HG03571 (cell line): Measurements from ENCODE around the gene RIOK1.
"Not testable (repeated sequence)": the region's sequence is repeated elsewhere in the genome, so short reads cannot be mapped to it uniquely, and the experiment has no call there.

Experiments used
- ATAC-seq: cut with Tn5 transposase; IDR thresholded peaks from one replicate; pipeline ENCODE4 v1.9.1; 2021; ENCODE audit not compliant: unreplicated experiment

Gene RIOK1

DNA sequence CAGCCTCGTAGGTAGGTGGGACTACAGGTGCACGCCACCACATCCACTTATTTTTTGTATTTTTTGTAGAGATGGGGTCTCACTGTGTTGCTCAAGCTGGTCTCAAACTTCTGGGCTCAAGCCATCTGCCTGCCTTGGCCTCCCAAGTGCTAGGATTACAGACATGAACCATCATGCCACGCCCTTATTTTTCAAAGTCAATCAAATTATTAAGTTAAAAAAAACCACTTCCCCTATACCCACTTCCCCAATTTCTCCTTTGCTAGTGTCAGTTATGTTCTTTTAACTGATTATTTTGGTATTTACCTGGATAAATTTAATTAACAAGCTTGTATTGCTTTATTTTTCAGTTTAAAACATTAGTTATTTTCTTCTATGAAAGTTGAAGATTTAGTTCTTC, 49.6 kb downstream of the RIOK1 start:
- no peak for ATAC-seq

DNA sequence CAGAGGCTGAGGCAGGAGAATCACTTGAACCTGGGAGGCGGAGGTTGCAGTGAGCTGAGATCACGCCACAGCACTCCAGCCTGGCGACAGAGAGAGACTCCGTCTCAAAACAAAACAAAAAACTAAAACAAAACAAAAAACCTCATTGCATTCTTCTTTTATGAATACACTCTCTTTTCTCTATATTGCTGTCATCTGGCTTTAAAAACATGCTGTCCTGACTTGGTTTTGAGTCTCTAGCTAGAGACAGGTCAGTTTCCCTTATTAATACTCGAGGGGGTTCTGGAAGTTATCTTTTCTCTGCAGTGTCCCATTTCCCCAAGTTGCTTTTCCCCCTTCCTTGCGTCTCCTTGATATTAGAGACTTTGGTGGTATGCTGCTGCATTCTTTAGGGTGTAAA, 50.9 kb downstream of the RIOK1 start:
- no peak for ATAC-seq

DNA sequence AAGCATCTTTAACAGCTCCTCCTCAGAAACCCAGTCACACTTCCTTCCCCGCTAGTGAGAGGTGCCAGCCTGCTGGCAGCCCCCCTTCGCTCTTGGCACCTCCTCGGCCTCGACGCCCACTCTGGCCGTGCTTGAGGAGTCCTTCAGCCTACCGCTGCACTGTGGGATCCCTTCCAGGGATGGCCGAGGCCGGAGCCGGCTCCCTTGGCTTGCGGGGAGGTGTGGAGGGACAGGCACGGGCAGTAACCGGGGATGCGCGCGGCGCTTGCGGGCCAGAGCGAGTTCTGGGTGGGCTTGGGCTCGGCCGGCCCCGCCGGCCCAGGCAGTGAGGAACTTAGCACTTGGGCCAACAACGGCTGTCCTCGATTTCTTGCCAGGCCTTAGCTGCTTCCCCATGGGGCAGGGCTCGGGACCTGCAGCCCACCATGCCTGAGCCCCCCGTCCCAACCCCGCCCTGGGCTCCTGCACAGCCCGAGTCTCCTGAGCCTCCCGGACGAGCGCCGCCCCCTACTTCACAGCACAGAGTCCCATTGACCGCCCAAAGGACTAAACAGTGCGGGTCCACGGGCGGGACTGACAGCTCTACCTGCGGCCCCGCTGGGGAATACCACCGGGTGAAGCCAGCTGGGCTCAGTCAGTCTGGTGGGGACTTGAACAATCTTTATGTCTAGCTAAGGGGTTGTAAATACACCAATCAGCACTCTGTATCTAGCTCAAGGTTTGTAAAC, 51.6 kb downstream of the RIOK1 start:
- no peak for ATAC-seq

DNA sequence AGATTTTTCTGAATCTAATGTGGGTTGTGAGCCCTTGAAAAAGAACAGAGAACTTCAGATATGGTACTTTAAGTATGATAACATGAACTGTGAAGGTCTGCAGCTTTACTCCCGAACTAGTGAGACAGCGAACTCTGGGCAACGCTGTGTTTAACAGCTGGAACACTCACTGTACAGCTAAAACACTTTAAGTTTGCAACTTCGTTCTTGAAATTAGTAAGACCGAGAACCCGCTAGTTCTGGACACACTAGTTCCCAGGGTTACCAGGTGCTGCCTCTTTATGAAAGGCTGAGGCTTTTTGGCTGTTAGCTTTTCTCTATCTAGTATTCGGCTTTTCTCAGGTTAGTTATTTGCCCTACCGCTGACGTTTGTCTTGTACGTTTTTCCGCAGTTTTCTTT, 52.9 kb downstream of the RIOK1 start:
- ATAC-seq: no peak

DNA sequence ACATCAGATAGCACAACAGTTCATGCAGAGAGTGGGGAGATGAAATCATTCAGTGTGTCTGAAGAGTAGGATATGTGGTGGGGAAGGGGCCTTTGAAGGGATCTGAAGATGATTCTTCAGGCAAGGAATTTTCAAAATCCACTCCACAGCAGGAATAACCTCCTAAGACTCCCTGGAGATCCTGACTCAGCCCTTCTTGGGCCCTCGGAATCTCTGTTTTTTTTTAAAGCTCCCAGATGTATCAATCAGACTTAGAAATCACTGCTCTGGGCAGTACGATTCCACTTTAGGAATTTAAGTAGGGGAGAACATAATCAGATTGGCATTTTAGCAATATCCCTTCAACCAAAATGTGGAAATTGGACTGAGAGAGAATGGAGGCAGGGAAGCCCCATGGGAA, 55.5 kb downstream of the RIOK1 start:
- no peak for ATAC-seq

DNA sequence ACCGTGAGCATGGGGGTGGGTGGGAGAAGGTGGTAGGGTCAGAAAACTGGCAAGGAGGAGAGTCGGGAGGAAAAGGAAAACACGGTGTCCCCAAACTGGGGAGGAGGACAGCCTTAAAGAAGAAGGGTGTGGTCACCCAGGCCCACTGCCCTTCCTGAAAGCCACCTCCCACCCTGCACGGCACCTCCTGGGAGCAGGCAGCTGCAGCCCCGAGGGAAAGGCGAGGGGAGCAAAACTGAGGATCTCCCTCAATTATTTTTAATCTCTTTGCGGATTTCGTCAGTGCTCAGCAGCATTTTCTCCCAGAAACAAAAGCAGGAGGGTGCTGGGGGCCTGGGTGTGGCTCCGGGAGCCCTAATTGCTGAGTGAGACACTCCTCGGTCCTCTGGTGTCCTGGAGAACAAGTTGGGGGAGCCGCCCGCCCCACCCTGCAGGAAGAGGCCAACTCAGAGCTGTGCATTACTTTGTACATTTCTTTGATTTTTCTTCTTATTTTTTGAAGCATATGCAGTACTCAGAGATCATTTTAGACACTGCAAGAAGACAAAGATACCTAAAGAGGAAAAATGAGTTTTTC, 56.4 kb downstream of the RIOK1 start:
- no peak for ATAC-seq

DNA sequence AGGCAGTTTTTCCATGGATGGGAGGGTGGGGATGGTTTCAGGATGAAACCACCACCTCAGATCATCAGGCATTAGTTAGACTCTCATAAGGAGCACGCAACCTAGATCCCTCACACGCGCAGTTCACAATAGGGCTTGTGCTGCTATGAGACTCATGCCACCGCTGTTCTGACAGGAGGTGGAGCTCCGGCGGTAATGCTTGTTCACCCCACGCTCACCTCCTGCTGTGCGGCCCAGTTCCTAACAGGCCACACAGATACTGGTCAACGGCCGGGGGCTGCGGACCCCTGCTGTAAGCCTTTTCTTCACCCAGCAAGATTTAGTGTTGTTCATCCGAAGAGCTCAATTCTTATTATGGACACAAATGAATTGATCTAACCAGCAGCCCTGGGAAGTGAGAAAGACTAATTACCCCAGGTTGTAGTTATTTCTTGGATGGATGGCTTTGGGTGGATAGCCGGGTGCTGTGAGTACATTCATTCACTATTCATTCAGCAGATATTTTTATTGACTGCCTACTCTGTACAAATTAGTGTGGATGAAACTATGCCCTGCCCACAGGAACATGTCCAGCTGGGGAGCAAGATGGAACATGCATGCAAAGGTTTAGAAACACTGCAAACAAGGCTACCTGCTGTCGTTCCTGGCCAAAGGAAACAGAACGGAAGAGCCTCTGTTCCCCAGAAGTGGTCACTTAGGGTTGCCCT, 57.2 kb downstream of the RIOK1 start:
- ATAC-seq: no peak

DNA sequence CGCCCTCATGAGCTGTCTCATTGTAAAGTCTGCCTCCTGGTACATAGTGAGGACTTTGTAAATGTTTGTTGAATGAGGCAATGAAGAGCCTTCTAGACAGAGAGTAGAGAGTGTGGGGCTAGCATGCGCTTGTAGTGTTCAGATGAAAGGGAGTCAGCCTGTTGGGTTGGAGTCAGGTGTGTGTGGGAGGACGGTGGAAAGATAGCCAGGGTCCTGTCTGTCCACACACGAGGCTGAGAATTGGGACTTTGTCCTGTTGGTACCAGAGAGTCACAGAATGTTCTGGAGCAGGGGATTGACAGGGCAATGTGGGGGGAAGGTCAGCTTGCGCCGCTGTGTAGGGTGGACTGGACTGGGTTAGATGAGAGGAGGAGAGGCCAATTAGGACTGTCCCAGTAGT, 58.6 kb downstream of the RIOK1 start:
- ATAC-seq: no peak

DNA sequence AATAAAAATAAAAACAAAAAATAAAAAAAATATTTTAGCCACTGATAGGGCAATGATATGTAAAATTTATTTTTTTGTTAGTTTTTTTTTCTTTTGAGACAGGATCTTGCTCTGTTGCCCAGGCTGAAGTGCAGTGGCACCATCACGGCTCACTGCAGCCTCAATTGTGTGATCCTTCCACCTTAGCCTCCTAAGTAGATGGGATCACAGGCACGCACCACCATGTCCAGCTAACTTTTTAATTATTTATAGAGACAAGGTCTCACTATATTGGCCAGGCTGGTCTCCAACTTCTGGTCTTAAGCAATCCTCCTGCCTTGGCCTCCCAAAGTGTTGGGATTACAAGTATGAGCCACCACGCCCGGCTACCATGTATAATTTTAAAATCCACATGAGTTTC, 59.4 kb downstream of the RIOK1 start:
- ATAC-seq: no peak

DNA sequence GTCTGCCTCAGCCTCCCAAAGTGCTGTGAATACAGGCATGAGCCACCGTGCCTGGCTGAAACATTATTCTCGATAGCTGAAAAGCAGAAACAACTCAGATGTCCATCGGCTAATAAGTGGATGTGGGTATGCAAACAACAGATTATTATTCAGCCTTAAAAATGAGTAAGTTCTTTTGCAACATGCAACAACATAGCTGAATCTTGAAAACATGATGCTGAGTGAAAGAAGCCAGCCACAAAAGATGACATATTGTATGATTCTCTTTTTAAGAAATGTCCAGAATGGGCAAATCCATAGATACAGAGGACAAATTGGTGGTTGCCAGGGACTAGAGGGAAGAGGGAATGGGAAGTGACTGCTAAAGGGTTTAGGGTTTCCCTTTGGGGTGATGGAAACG, 61.7 kb downstream of the RIOK1 start:
- no peak for ATAC-seq

DNA sequence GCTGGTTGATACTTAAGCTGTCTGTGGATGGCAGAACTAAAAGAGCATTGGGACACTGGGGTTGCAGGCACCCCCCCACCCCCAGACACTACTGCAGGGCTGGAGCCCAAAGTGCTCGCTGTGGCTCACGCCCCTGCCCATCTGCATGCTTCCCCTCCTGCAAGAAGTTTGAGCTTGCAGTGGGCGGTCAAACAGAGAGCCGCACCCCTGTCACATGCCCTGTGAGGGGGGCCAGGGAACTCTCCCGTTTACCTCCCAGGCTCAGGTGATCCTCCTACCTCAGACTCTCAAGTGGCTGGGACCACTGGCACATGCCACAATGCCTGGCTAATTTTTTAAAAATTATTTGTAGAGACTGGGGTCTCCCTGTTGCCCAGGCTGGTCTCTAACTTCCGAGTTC, 63.3 kb downstream of the RIOK1 start:
- no peak for ATAC-seq

DNA sequence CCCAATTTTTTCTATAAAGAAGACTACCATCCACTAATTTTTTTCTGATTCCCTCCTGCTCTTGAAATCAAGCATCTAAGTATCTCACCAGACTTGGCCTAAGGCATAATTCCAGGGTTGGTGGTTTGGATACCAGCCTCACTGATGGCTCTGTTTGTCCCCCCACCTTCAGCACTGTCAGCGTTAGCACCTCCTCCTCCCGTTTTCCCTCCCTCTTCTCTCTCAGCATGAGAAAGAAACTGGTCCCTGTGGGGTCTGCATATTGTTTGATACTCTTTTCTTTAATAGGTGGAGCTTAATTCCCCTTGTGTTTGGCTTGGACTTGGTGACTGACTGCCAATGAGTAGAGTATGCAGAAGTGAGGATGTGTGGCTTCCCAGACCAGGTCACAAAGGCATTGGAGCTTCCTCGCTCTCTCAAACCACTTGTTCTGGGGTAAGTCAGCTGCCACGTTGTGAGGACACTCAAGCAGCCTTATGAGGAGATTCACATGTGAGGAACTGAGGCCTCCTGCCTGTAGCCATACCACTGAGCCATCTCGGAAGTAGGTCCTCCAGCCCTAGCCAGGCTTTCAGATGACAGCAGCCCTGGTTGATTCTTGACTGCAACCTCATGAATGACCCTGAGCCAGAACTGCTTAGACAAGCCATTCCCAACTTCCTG, 65.2 kb downstream of the RIOK1 start:
- no peak for ATAC-seq

DNA sequence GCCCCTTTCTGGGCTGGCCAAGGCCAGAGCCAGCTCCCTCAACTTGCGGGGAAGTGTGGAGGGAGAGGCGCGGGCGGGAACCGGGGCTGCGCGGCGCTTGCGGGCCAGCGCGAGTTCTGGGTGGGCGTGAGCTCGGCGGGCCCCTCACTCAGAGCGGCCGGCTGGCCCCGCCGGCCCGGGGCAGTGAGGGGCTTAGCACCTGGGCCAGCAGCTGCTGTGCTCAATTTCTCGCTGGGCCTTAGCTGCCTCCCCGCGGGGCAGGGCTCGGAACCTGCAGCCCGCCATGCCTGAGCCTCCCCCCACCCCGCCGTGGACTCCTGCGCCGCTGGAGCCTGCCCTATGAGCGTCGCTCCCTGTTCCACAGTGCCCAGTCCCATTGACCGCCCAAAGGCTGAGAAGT, 66.7 kb downstream of the RIOK1 start:
- ATAC-seq: not testable (repeated sequence)

DNA sequence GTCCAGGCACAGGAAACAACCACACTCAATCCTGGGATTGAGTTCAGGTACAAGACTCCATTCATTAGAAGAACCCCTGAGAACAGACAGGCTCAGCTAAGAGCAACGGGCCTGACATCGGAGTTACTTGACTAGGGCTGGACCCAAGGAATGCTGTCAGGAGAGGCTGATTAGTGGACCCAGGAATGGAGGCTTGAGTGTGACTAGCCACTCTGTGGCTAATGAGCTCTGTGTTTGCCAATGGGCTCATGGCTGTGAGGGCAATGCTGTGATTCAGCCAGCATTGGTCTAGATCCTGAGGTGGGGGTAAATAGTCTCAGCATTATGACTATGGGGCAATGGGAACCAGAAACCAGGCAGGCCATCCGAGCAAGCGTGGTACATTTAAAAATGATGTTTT, 71.8 kb downstream of the RIOK1 start:
- ATAC-seq: no peak

DNA sequence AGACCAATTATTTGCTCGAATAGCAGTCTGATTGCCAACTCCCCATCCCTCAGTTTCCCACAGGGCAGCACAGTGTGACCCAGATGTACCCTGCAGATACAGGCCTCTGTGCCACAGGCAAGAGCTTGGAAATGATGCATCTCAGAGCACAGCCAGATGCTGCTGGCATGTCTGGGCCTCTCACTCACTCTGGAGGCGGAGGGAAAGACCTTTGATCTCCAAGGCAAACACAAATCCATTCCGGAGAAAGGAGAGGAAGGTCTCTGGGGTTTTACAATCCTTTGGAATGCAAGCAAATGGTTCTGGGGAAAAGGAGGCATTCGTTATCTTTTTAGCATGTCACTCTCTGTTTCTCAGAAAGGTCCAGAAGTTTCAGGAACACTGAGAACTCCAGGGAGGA, 74.2 kb downstream of the RIOK1 start:
- ATAC-seq: no peak

DNA sequence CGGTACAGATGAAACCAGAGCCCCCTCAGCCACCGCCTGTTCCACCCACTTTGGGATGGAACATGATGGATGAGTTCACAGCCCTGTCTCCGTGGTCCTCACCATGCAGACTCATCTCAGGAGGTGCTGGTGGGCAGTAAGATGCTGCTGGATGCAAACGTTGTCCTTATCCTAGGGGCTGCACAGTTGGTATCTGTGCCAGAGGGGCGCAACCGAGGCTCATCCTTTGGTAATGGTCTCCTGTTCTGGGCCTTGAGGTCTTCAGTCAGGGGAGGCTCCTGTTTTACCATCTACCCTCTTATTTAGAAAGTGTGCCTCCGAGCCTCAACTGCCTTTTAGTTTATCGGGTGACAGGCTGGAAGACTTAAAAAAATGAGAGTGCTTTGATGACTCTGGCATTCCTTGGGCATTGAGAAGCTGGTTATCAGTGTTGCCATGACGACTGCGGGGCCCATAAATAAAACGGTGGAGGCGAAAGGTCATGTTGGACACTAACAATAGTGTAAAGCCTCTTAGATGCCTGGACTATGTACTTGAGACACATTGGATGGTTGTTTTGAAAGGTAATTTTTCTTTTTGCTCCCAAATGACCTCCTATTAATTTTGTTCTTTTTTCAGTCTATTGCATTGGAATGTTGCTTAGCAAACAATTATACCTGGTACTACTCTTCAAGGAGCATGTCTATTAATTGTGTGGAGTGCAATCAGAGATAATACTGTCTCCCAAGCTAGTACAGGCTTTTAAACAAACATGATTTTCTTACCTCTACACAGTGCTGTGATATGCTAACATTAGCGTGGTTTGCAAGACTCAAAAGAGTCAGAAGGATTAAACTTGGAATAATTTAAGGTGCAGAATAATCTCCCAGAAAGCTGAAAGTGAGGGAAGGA, 77.6 kb downstream of the RIOK1 start:
- no peak for ATAC-seq
